ENCODE data around the gene FETUB. TPM values are rescaled to one million over a fixed set of nuclear protein-coding genes. Genes with fewer than 3 reads are reported as not detected.
A peak's percentile ranks its signal among the peaks of the same experiment; 100 is the strongest.
"Not testable (repeated sequence)": the region's sequence is repeated elsewhere in the genome, so short reads cannot be mapped to it uniquely, and the experiment has no call there.

Gene FETUB
- polyA plus RNA-seq, 1 donor (not counting 4 experiments of a cell fraction or from before 2014, with no cell fraction given) = 0.25 TPM

DNA sequence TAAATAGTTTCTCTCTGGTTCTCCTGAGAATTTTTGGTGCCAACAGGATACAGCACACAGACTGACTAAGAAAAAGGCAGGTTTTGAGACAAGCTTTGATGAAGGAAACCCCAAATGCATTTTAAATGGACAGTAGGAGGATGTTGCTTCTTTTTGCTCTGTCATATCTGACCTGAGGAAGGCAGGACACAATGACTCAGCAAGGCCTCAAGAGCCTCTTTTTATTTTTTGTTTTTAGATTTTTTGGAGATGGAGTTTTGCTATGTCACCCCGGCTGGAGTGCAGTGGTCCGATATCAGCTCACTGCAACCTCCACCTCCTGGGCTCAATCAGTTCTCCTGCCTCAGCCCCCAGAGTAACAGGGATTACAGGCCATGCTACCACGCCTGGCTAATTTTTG lies 60.1 kb downstream of the FETUB start:
- Histone ChIP-seq H3K79me2 (ENCODE audit: control insufficient read depth, insufficient read depth, low read length) (no peaks in the 10 kb centered on the region), H4K20me1 (ENCODE audit: control insufficient read depth, extremely low read depth, insufficient read depth, low read length) (no peaks in the 10 kb centered on the region), H3K36me3 (ENCODE audit: control insufficient read depth in 2 of 2, extremely low read depth in 1 of 2, insufficient read depth in 2 of 2, low read length in 2 of 2) (no peaks in the 10 kb centered on the region), H3K4me3 (ENCODE audit: control insufficient read depth in 2 of 3, extremely low read depth in 1 of 3, insufficient read depth in 2 of 3, low read depth in 1 of 3, low read length in 3 of 3) (no peak overlapping the region), H3K4me1 (ENCODE audit: control insufficient read depth, extremely low read depth, insufficient read depth, low read length) (no peaks in the 10 kb centered on the region), H2AFZ (ENCODE audit: control insufficient read depth, low read length) (no peak overlapping the region), H3K4me2 (ENCODE audit: control insufficient read depth, extremely low read depth, insufficient read depth, low read depth, low read length) (no peak overlapping the region), H3K9me3 (ENCODE audit: control insufficient read depth, low read depth, low read length) (no peaks in the 10 kb centered on the region), H3K27me3 (ENCODE audit: control insufficient read depth, extremely low read depth, insufficient read depth, low read length) (no peaks in the 10 kb centered on the region), H3K9ac (ENCODE audit: control insufficient read depth, extremely low read depth, insufficient read depth, low read length) (no peak overlapping the region), H3K27ac (ENCODE audit: control insufficient read depth, insufficient read depth, low read length) (no peak overlapping the region), H3K9me1 (ENCODE audit: control insufficient read depth, extremely low read depth, insufficient read depth, low read length) (no peaks in the 10 kb centered on the region)
- TF ChIP-seq EZH2 (IDR thresholded peaks at IDR 0.05; ENCODE audit: low read length) = no peak
- TF ChIP-seq, protein P1, sequence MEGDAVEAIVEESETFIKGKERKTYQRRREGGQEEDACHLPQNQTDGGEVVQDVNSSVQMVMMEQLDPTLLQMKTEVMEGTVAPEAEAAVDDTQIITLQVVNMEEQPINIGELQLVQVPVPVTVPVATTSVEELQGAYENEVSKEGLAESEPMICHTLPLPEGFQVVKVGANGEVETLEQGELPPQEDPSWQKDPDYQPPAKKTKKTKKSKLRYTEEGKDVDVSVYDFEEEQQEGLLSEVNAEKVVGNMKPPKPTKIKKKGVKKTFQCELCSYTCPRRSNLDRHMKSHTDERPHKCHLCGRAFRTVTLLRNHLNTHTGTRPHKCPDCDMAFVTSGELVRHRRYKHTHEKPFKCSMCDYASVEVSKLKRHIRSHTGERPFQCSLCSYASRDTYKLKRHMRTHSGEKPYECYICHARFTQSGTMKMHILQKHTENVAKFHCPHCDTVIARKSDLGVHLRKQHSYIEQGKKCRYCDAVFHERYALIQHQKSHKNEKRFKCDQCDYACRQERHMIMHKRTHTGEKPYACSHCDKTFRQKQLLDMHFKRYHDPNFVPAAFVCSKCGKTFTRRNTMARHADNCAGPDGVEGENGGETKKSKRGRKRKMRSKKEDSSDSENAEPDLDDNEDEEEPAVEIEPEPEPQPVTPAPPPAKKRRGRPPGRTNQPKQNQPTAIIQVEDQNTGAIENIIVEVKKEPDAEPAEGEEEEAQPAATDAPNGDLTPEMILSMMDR (optimal IDR thresholded peaks at IDR 0.05 in 1 of 3, IDR thresholded peaks at IDR 0.05 in 1 of 3, conservative IDR thresholded peaks at IDR 0.05 in 1 of 3; ENCODE audit: extremely low read depth in 1 of 3, insufficient read depth in 2 of 3, low read length in 3 of 3) = no peak
- dilution Hi-C loops (cut with MboI; ENCODE audit: extremely low pct_ligation_motif_present, low sequenced_read_pairs) = no loop called here
- no peak for FAIRE-seq
- no peak for DNase-seq (ENCODE audit: low read depth, low spot score)

DNA sequence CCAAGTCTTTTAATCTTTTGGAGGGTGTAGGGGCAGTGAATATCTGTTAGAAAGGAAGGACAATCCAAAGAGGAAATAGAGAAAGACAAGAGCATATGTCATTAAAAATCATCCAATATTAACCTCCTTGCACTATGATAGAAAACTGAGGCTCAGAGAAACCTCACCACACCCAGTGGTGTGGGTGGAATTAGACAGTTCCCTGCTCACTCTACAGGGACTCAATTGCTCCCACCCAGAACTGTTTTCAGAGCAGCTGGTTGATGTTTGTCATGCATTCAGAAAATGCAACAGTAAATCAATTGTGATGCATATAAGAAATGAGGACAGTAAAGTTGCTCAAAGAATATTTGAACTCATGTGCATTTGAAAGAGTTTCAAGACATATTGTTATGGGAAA lies 62.3 kb downstream of the FETUB start:
- H3K4me1 ChIP-seq (ENCODE audit: control insufficient read depth, extremely low read depth, insufficient read depth, low read length); H4K20me1 ChIP-seq (ENCODE audit: control insufficient read depth, extremely low read depth, insufficient read depth, low read length); H3K9me3 ChIP-seq (ENCODE audit: control insufficient read depth, low read depth, low read length); H3K4me2 ChIP-seq (ENCODE audit: control insufficient read depth, extremely low read depth, insufficient read depth, low read depth, low read length); H3K36me3 ChIP-seq (ENCODE audit: control insufficient read depth in 2 of 2, extremely low read depth in 1 of 2, insufficient read depth in 2 of 2, low read length in 2 of 2); H3K9ac ChIP-seq (ENCODE audit: control insufficient read depth, extremely low read depth, insufficient read depth, low read length); dilution Hi-C loops (cut with MboI; ENCODE audit: extremely low pct_ligation_motif_present, low sequenced_read_pairs); H2AFZ ChIP-seq (ENCODE audit: control insufficient read depth, low read length); H3K27ac ChIP-seq (ENCODE audit: control insufficient read depth, insufficient read depth, low read length); H3K9me1 ChIP-seq (ENCODE audit: control insufficient read depth, extremely low read depth, insufficient read depth, low read length); H3K4me3 ChIP-seq (ENCODE audit: control insufficient read depth in 2 of 3, extremely low read depth in 1 of 3, insufficient read depth in 2 of 3, low read depth in 1 of 3, low read length in 3 of 3); DNase-seq (ENCODE audit: low read depth, low spot score); H3K27me3 ChIP-seq (ENCODE audit: control insufficient read depth, extremely low read depth, insufficient read depth, low read length); H3K79me2 ChIP-seq (ENCODE audit: control insufficient read depth, insufficient read depth, low read length): not testable (repeated sequence)
- FAIRE-seq = peak; percentile 13

Small RNA genes lying within 50 kb of the gene (small RNA-seq; reads per million reads assigned to genes)
- 0 reads per million in 3 experiments for gene RF00017 (ENCODE audit: insufficient read length in 3 of 3, low read depth in 3 of 3, low replicate concordance in 1 of 3)

Other genes with a start within 250 kb of the FETUB start
- 1.1 to 5.2 TPM (median 3.4 TPM) in 3 replicates for gene CRYGS, start 96.0 kb upstream of the FETUB start, polyA plus RNA-seq
- gene TBCCD1, start 73.1 kb upstream of the FETUB start, polyA plus RNA-seq = 14.2 to 15.8 TPM (median 15.0 TPM) in 3 replicates
- 29.2 to 61.8 TPM (median 51.9 TPM) in 3 replicates for gene DNAJB11, start 69.7 kb upstream of the FETUB start, polyA plus RNA-seq
- gene AHSG, start 27.3 kb upstream of the FETUB start, polyA plus RNA-seq = 0.42 to 0.73 TPM (median 0.59 TPM) in 3 replicates
- gene HRG, start 25.6 kb downstream of the FETUB start, polyA plus RNA-seq = 0.03 TPM in 2 of 3 replicates, not detected in the other
- gene KNG1, start 77.0 kb downstream of the FETUB start, polyA plus RNA-seq = 0.12 TPM in 1 of 3 replicates, not detected in the others
- 208 to 568 TPM (median 416 TPM) in 3 replicates for gene EIF4A2, start 143.2 kb downstream of the FETUB start, polyA plus RNA-seq
- 8.1 to 22.8 TPM (median 19.7 TPM) in 3 replicates for gene RFC4, start 166.1 kb downstream of the FETUB start, polyA plus RNA-seq
- gene ADIPOQ, start 202.3 kb downstream of the FETUB start, polyA plus RNA-seq = not detected in 3 replicates

Data from keratinocyte (primary cell).